GM23338 (cell line): ENCODE results near the gene HDAC8. TPM values are rescaled to one million over a fixed set of nuclear protein-coding genes. Genes with fewer than 3 reads are reported as not detected.

Source experiments
- ATAC-seq: fragments of 200-7000 bp; cut with Tn5 transposase; 3 replicates; pipeline ENCODE4 v1.9.1; 2020
- DNase-seq: peaks from one replicate; pipeline ENCODE4 v3.0.0-alpha.2; 2015; ENCODE audit warnings: low spot score
- H2AFZ ChIP-seq: fragments of 200-600 bp; sonication (generic); 2 replicates; pipeline ENCODE4 v1.8.0; 2016; ENCODE audit warnings: antibody characterized with exemption, mild to moderate bottlenecking, moderate library complexity
- H3F3A ChIP-seq: fragments of 200-600 bp; sonication (generic); replicated peaks from 2 replicates; pipeline ENCODE4 v1.8.0; 2017; ENCODE audit warnings: antibody characterized with exemption, mixed run types, low read depth
- H3K27ac ChIP-seq: fragments of 200-600 bp; sonication (generic); 2 replicates; pipeline ENCODE4 v1.6.1; 2016; ENCODE audit warnings: low read depth
- H3K27me3 ChIP-seq: fragments of 200-600 bp; sonication (generic); 2 replicates; pipeline ENCODE4 v1.8.0; 2016; ENCODE audit warnings: mild to moderate bottlenecking, mixed run types, moderate library complexity; ENCODE audit not compliant: insufficient read depth
- H3K36me3 ChIP-seq: fragments of 200-600 bp; sonication (generic); 2 replicates; pipeline ENCODE4 v1.8.0; 2016; ENCODE audit warnings: mild to moderate bottlenecking; ENCODE audit not compliant: insufficient read depth
- H3K4me1 ChIP-seq: fragments of 200-600 bp; sonication (generic); 2 replicates; pipeline ENCODE4 v1.8.0; 2016; ENCODE audit warnings: mild to moderate bottlenecking, moderate library complexity; ENCODE audit not compliant: insufficient read depth
- H3K4me2 ChIP-seq: fragments of 200-600 bp; sonication (generic); 2 replicates; pipeline ENCODE4 v1.7.1; 2017; ENCODE audit warnings: mixed run types
- H3K4me3 ChIP-seq: fragments of 200-600 bp; sonication (generic); 2 replicates; pipeline ENCODE4 v1.6.1; 2016; ENCODE audit warnings: mixed run types
- H3K79me2 ChIP-seq: fragments of 200-600 bp; sonication (generic); replicated peaks from 2 replicates; pipeline ENCODE4 v1.8.0; 2017; ENCODE audit warnings: mild to moderate bottlenecking; ENCODE audit not compliant: insufficient read depth
- H3K9me2 ChIP-seq: fragments of 200-600 bp; sonication (generic); 2 replicates; pipeline ENCODE4 v1.8.0; 2017; ENCODE audit not compliant: insufficient read depth
- H4K20me1 ChIP-seq: fragments of 200-600 bp; sonication (generic); replicated peaks from 2 replicates; pipeline ENCODE4 v1.8.0; 2017; ENCODE audit warnings: mild to moderate bottlenecking; ENCODE audit not compliant: insufficient read depth
- H3K27ac Mint-ChIP-seq: 2 replicates; pipeline ENCODE4 v1.8.0; 2020; ENCODE audit warnings: inconsistent platforms, mild to moderate bottlenecking, moderate library complexity, mixed read lengths
- H3K27me3 Mint-ChIP-seq: 3 replicates; pipeline ENCODE4 v1.8.0; 2022; ENCODE audit warnings: low read depth, mild to moderate bottlenecking, moderate library complexity, mixed read lengths, inconsistent platforms; ENCODE audit not compliant: insufficient read depth, poor library complexity
- H3K36me3 Mint-ChIP-seq: 3 replicates; pipeline ENCODE4 v1.8.0; 2021; ENCODE audit warnings: low read depth, mild to moderate bottlenecking, inconsistent platforms, moderate library complexity, mixed read lengths
- H3K4me1 Mint-ChIP-seq: 3 replicates; pipeline ENCODE4 v1.8.0; 2020; ENCODE audit warnings: mild to moderate bottlenecking, inconsistent platforms, mixed read lengths
- H3K4me3 Mint-ChIP-seq: 3 replicates; pipeline ENCODE4 v1.8.0; 2021; ENCODE audit warnings: moderate library complexity, mild to moderate bottlenecking, inconsistent platforms, mixed read lengths
- H3K9me3 Mint-ChIP-seq: 3 replicates; pipeline ENCODE4 v1.8.0; 2020; ENCODE audit warnings: moderate library complexity, mild to moderate bottlenecking, inconsistent platforms, mixed read lengths
- CREB1 ChIP-seq: fragments of 250-450 bp; sonication (Bioruptor Pico); IDR thresholded peaks from 2 replicates; pipeline ENCODE4 v1.5.0; 2020; ENCODE audit warnings: low read depth, mild to moderate bottlenecking, moderate library complexity
- EZH2 ChIP-seq: fragments of 200-600 bp; sonication (generic); IDR thresholded peaks from one replicate; pipeline ENCODE4 v1.8.0; 2017; ENCODE audit warnings: antibody characterized with exemption, mild to moderate bottlenecking, low read depth; ENCODE audit not compliant: unreplicated experiment
- EZH2phosphoT487 ChIP-seq: fragments of 200-600 bp; sonication (generic); IDR thresholded peaks from one replicate; pipeline ENCODE4 v1.8.1; 2018; ENCODE audit warnings: antibody characterized with exemption; ENCODE audit not compliant: unreplicated experiment
- JUNB ChIP-seq: IDR thresholded peaks from one replicate; pipeline ENCODE4 v1.6.1; 2016; ENCODE audit warnings: antibody characterized with exemption; ENCODE audit not compliant: unreplicated experiment
- NANOG ChIP-seq: IDR thresholded peaks from 2 replicates; pipeline ENCODE4 v1.6.1; 2016; ENCODE audit warnings: antibody characterized with exemption, borderline replicate concordance
- POLR2AphosphoS5 ChIP-seq: IDR thresholded peaks from 2 replicates; pipeline ENCODE4 v1.6.1; 2016; ENCODE audit warnings: antibody characterized with exemption, low read depth
- REST ChIP-seq: IDR thresholded peaks from one replicate; pipeline ENCODE4 v1.6.1; 2018; ENCODE audit warnings: antibody characterized with exemption; ENCODE audit not compliant: unreplicated experiment
- STAT1 ChIP-seq: IDR thresholded peaks from one replicate; pipeline ENCODE4 v1.6.1; 2016; ENCODE audit warnings: antibody characterized with exemption; ENCODE audit not compliant: unreplicated experiment
- ZNF114 ChIP-seq: fragments of 250-450 bp; sonication (Bioruptor Pico); IDR thresholded peaks from 2 replicates; pipeline ENCODE4 v1.5.0; 2020; ENCODE audit warnings: mild to moderate bottlenecking, moderate library complexity
- ZNF331 ChIP-seq: fragments of 250-450 bp; sonication (Bioruptor Pico); IDR thresholded peaks from 2 replicates; pipeline ENCODE4 v1.5.0; 2020; ENCODE audit warnings: low read depth, mild to moderate bottlenecking, moderate library complexity
- ZNF462 ChIP-seq: fragments of 250-450 bp; sonication (Bioruptor Pico); IDR thresholded peaks from 2 replicates; pipeline ENCODE4 v1.5.0; 2020; ENCODE audit warnings: mild to moderate bottlenecking, moderate library complexity
- polyA plus RNA-seq: library from polyadenylated mRNA; unstranded; fragments of >200 nt; fragmentation: Nextera tagmentation; extraction: Ambion mirVana; gene quantifications from 2 replicates; pipeline ENCODE4 v1.2.1, GENCODE V29; 2016
- total RNA-seq: library from RNA; depleted of rRNA; stranded (reverse); fragments of >200 nt; shearing (Covaris generic); gene quantifications from 2 replicates; pipeline ENCODE4 v1.2.3, GENCODE V29; 2014
- TF ChIP-seq, protein P1 (sequence below), 2 experiments: fragments of 200-600 bp in 1 of 2; sonication (generic) in 1 of 2; conservative IDR thresholded peaks; 2 replicates each; pipeline versions ENCODE4 v1.5.1 to v1.6.1; 2016 to 2017; ENCODE audit warnings: antibody characterized with exemption in 2 of 2, low read depth in 2 of 2, mild to moderate bottlenecking in 2 of 2, moderate library complexity in 1 of 2
- TF ChIP-seq, protein P2 (sequence below): IDR thresholded peaks from 2 replicates; pipeline ENCODE4 v1.6.1; 2016; ENCODE audit warnings: antibody characterized with exemption

HDAC8 gene
- total and polyA plus RNA-seq, 2 experiments from 2014 or later, result 21.6 to 28.7 TPM

DNA sequence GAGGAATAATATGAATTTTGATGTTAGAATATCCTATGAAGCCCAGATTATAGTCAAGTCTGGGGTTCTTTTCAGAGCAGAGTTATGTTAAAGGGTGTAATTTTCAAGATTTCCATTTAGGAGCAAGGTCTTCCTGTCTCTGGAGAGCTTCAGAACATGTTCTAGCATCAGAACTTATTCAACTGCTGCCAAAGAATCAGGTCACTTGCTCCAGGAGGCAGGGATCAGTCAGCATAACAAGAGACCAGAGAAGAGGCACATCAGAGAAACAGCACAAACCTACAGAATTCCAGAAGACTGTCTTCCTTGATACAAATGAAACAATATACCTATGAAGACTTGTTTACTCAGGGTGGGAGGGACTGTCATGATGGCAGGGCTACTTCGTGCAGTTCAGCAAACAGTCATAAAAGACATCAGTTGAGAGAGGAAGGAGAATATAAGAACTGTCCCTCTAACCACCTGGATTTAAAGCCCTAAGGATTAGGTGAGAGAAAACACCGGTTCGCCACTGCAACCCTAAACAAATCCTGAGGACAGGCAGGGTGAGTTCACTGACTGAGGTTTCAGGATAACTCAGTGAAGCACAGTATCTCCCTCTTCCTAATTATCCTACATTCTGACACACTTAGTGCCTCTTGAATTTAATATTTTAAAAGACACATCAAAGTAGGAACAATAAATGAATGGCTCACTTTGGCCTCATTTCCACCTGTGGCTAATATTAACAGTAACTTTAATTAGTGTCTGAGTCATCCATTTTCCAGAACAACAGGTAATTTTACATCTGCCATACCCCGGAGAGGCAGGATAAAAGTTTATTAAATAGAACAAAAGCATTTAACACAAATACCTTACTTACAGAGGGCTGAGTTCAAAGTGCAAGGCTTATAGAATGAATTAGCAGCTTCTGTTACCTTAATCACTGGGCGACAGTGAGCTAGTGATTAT, 93.0 kb downstream of the HDAC8 start:
- peaks cover 41% of the 10 kb centered on the region for H3K4me1 Mint-ChIP-seq
- no peaks in the 10 kb centered on the region for H3K79me2 ChIP-seq
- no peaks in the 10 kb centered on the region for H3K36me3 ChIP-seq
- no peak overlapping the region for H3K27ac ChIP-seq
- H3F3A ChIP-seq, result no peaks in the 10 kb centered on the region
- H2AFZ ChIP-seq, result no peak overlapping the region
- no peak overlapping the region for H3K4me3 Mint-ChIP-seq
- no peak overlapping the region for H3K4me2 ChIP-seq
- no peaks in the 10 kb centered on the region for H3K27me3 Mint-ChIP-seq
- peak overlapping the region; percentile 7; the same call in 1 of the 2 replicates for H3K27ac Mint-ChIP-seq
- no peaks in the 10 kb centered on the region; the same call in 2 of the 3 replicates for H3K9me3 Mint-ChIP-seq
- H3K4me1 ChIP-seq, result peaks cover 3% of the 10 kb centered on the region
- no peaks in the 10 kb centered on the region for H4K20me1 ChIP-seq
- no peak overlapping the region for H3K4me3 ChIP-seq
- no peaks in the 10 kb centered on the region for H3K27me3 ChIP-seq
- ATAC-seq, result no peak
- TF ChIP-seq REST (no peak), ZNF331 (no peak), ZNF114 (CRISPR knock-in tag) (no peak), NANOG (no peak), POLR2AphosphoS5 (no peak), JUNB (no peak), STAT1 (no peak), EZH2 (no peak), ZNF462 (CRISPR knock-in tag) (no peak), EZH2phosphoT487 (no peak), CREB1 (CRISPR knock-in tag) (no peak)
- TF ChIP-seq, protein P1, sequence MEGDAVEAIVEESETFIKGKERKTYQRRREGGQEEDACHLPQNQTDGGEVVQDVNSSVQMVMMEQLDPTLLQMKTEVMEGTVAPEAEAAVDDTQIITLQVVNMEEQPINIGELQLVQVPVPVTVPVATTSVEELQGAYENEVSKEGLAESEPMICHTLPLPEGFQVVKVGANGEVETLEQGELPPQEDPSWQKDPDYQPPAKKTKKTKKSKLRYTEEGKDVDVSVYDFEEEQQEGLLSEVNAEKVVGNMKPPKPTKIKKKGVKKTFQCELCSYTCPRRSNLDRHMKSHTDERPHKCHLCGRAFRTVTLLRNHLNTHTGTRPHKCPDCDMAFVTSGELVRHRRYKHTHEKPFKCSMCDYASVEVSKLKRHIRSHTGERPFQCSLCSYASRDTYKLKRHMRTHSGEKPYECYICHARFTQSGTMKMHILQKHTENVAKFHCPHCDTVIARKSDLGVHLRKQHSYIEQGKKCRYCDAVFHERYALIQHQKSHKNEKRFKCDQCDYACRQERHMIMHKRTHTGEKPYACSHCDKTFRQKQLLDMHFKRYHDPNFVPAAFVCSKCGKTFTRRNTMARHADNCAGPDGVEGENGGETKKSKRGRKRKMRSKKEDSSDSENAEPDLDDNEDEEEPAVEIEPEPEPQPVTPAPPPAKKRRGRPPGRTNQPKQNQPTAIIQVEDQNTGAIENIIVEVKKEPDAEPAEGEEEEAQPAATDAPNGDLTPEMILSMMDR (conservative IDR thresholded peaks at IDR 0.05; ENCODE audit: low read depth in 2 of 2), result no peak
- TF ChIP-seq, protein P2, sequence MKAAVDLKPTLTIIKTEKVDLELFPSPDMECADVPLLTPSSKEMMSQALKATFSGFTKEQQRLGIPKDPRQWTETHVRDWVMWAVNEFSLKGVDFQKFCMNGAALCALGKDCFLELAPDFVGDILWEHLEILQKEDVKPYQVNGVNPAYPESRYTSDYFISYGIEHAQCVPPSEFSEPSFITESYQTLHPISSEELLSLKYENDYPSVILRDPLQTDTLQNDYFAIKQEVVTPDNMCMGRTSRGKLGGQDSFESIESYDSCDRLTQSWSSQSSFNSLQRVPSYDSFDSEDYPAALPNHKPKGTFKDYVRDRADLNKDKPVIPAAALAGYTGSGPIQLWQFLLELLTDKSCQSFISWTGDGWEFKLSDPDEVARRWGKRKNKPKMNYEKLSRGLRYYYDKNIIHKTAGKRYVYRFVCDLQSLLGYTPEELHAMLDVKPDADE, result no peak
- no peak for DNase-seq
- H3K36me3 Mint-ChIP-seq, result peaks cover 4% of the 10 kb centered on the region; the same call in 2 of the 3 replicates
- H3K9me2 ChIP-seq, result no peaks in the 10 kb centered on the region
